ENCODE data around the gene LRFN2.
A peak's percentile ranks its signal among the peaks of the same experiment; 100 is the strongest.

The LRFN2 gene

GRCh38 chr6:40630051-40630450 lies 42.9 kb upstream of the LRFN2 start:
- no CpG with 5 or more reads among the region's 6 CpGs for WGBS, 2 donors (ENCODE audit: extremely low coverage in 2 of 2, insufficient read length in 2 of 2, insufficient replicate concordance in 1 of 2)
- H3K27ac ChIP-seq (replicated peaks; ENCODE audit: low read length) = no peak overlapping the region
- H2BK5ac ChIP-seq (ENCODE audit: low read length) = no peak overlapping the region

GRCh38 chr6:40629463-40629862 lies 42.3 kb upstream of the LRFN2 start:
- no peak overlapping the region for H2BK12ac ChIP-seq (ENCODE audit: low read length)
- no CpG with 5 or more reads among the region's 6 CpGs for WGBS, 2 donors (ENCODE audit: extremely low coverage in 2 of 2, insufficient read length in 2 of 2, insufficient replicate concordance in 1 of 2)
- no peak overlapping the region for H3K27ac ChIP-seq (replicated peaks; ENCODE audit: low read length)

More at GRCh38 chr6:40630051-40630450, 42.9 kb upstream of the LRFN2 start:
- Histone ChIP-seq H3K4me2 (ENCODE audit: insufficient read depth, low read length, poor library complexity, severe bottlenecking) (no peak overlapping the region), H3K9ac (ENCODE audit: low read depth, low read length, poor library complexity) (peak overlapping the region; percentile 15), H4K91ac (ENCODE audit: low read depth, low read length, poor library complexity) (peak overlapping the region; percentile 13), H4K8ac (ENCODE audit: low read depth, low read length) (no peak overlapping the region), H3K27me3 (ENCODE audit: control insufficient read depth in 3 of 3, insufficient read depth in 3 of 3, low read depth in 1 of 3, low read length in 3 of 3) (no peaks in the 10 kb centered on the region), H3K79me1 (ENCODE audit: low read depth, low read length) (no peaks in the 10 kb centered on the region), H3K4ac (ENCODE audit: low read length) (no peak overlapping the region), H3K4me3 (ENCODE audit: low read length in 2 of 2) (no peak overlapping the region), H3K4me1 (ENCODE audit: control insufficient read depth in 2 of 2, insufficient read depth in 1 of 2, low read depth in 1 of 2, low read length in 2 of 2) (peaks cover 0 to 7% of the 10 kb centered on the region in 2 donors), H3K18ac (ENCODE audit: low read length) (peak overlapping the region; percentile 63), H2BK120ac (ENCODE audit: low read depth, low read length) (no peak overlapping the region), H2BK12ac (ENCODE audit: low read length) (no peak overlapping the region), H2AK5ac (ENCODE audit: low read depth, low read length) (no peak overlapping the region), H3K14ac (ENCODE audit: low read length) (peak overlapping the region; percentile 42), H3K36me3 (replicated peaks in 1 of 2; ENCODE audit: control insufficient read depth in 2 of 2, insufficient read depth in 2 of 2, low read length in 2 of 2) (no peaks in the 10 kb centered on the region), H2BK15ac (ENCODE audit: low read length) (no peak overlapping the region), H3K9me3 (replicated peaks in 1 of 2; ENCODE audit: control insufficient read depth in 2 of 2, insufficient read depth in 1 of 2, low read depth in 1 of 2, low read length in 2 of 2) (peaks cover 0 to 2% of the 10 kb centered on the region in 2 donors), H3K23ac (ENCODE audit: low read depth, low read length, poor library complexity) (no peak overlapping the region), H2AFZ (ENCODE audit: low read length) (no peak overlapping the region)
- no peak for DNase-seq (ENCODE audit: low spot score)

GRCh38 chr6:40627316-40627715 lies 40.2 kb upstream of the LRFN2 start:
- H3K4me2 ChIP-seq (ENCODE audit: insufficient read depth, low read length, poor library complexity, severe bottlenecking) = no peak overlapping the region
- H3K27me3 ChIP-seq (ENCODE audit: control insufficient read depth in 3 of 3, insufficient read depth in 3 of 3, low read depth in 1 of 3, low read length in 3 of 3) = no peaks in the 10 kb centered on the region
- DNase-seq (ENCODE audit: low spot score) = no peak
- no peak overlapping the region for H4K8ac ChIP-seq (ENCODE audit: low read depth, low read length)
- H3K27ac ChIP-seq (replicated peaks; ENCODE audit: low read length) = no peak overlapping the region
- no peak overlapping the region for H2BK15ac ChIP-seq (ENCODE audit: low read length)
- no peak overlapping the region for H3K23ac ChIP-seq (ENCODE audit: low read depth, low read length, poor library complexity)
- no peak overlapping the region for H3K4ac ChIP-seq (ENCODE audit: low read length)
- no peak overlapping the region for H3K18ac ChIP-seq (ENCODE audit: low read length)
- no peak overlapping the region for H3K4me3 ChIP-seq (ENCODE audit: low read length in 2 of 2)
- H3K36me3 ChIP-seq (replicated peaks in 1 of 2; ENCODE audit: control insufficient read depth in 2 of 2, insufficient read depth in 2 of 2, low read length in 2 of 2) = no peaks in the 10 kb centered on the region
- no peak overlapping the region for H2BK5ac ChIP-seq (ENCODE audit: low read length)
- no peak overlapping the region for H4K91ac ChIP-seq (ENCODE audit: low read depth, low read length, poor library complexity)
- H3K9me3 ChIP-seq (replicated peaks in 1 of 2; ENCODE audit: control insufficient read depth in 2 of 2, insufficient read depth in 1 of 2, low read depth in 1 of 2, low read length in 2 of 2) = peaks cover 0 to 2% of the 10 kb centered on the region in 2 donors
- H2BK12ac ChIP-seq (ENCODE audit: low read length) = no peak overlapping the region
- no peak overlapping the region for H2BK120ac ChIP-seq (ENCODE audit: low read depth, low read length)
- H3K9ac ChIP-seq (ENCODE audit: low read depth, low read length, poor library complexity) = no peak overlapping the region
- no peak overlapping the region for H3K14ac ChIP-seq (ENCODE audit: low read length)
- H3K4me1 ChIP-seq (ENCODE audit: control insufficient read depth in 2 of 2, insufficient read depth in 1 of 2, low read depth in 1 of 2, low read length in 2 of 2) = peaks cover 0 to 7% of the 10 kb centered on the region in 2 donors
- no CpG with 5 or more reads among the region's 3 CpGs for WGBS, 2 donors (ENCODE audit: extremely low coverage in 2 of 2, insufficient read length in 2 of 2, insufficient replicate concordance in 1 of 2)
- H2AK5ac ChIP-seq (ENCODE audit: low read depth, low read length) = no peak overlapping the region
- H2AFZ ChIP-seq (ENCODE audit: low read length) = no peak overlapping the region
- H3K79me1 ChIP-seq (ENCODE audit: low read depth, low read length) = no peaks in the 10 kb centered on the region

More at GRCh38 chr6:40629463-40629862, 42.3 kb upstream of the LRFN2 start:
- Histone ChIP-seq H3K4me1 (ENCODE audit: control insufficient read depth in 2 of 2, insufficient read depth in 1 of 2, low read depth in 1 of 2, low read length in 2 of 2) (peaks cover 0 to 7% of the 10 kb centered on the region in 2 donors), H3K9ac (ENCODE audit: low read depth, low read length, poor library complexity) (no peak overlapping the region), H2BK120ac (ENCODE audit: low read depth, low read length) (no peak overlapping the region), H3K4ac (ENCODE audit: low read length) (no peak overlapping the region), H3K36me3 (replicated peaks in 1 of 2; ENCODE audit: control insufficient read depth in 2 of 2, insufficient read depth in 2 of 2, low read length in 2 of 2) (no peaks in the 10 kb centered on the region), H3K23ac (ENCODE audit: low read depth, low read length, poor library complexity) (no peak overlapping the region), H3K27me3 (ENCODE audit: control insufficient read depth in 3 of 3, insufficient read depth in 3 of 3, low read depth in 1 of 3, low read length in 3 of 3) (no peaks in the 10 kb centered on the region), H3K18ac (ENCODE audit: low read length) (no peak overlapping the region), H2BK15ac (ENCODE audit: low read length) (no peak overlapping the region), H2AFZ (ENCODE audit: low read length) (no peak overlapping the region), H2BK5ac (ENCODE audit: low read length) (no peak overlapping the region), H3K4me3 (ENCODE audit: low read length in 2 of 2) (no peak overlapping the region), H4K8ac (ENCODE audit: low read depth, low read length) (no peak overlapping the region), H3K9me3 (replicated peaks in 1 of 2; ENCODE audit: control insufficient read depth in 2 of 2, insufficient read depth in 1 of 2, low read depth in 1 of 2, low read length in 2 of 2) (peaks cover 0 to 2% of the 10 kb centered on the region in 2 donors), H4K91ac (ENCODE audit: low read depth, low read length, poor library complexity) (no peak overlapping the region), H3K4me2 (ENCODE audit: insufficient read depth, low read length, poor library complexity, severe bottlenecking) (no peak overlapping the region), H2AK5ac (ENCODE audit: low read depth, low read length) (no peak overlapping the region), H3K14ac (ENCODE audit: low read length) (no peak overlapping the region), H3K79me1 (ENCODE audit: low read depth, low read length) (no peaks in the 10 kb centered on the region)
- no peak for DNase-seq (ENCODE audit: low spot score)

GRCh38 chr6:40626886-40627285 lies 39.7 kb upstream of the LRFN2 start:
- H3K4me1 ChIP-seq (ENCODE audit: control insufficient read depth in 2 of 2, insufficient read depth in 1 of 2, low read depth in 1 of 2, low read length in 2 of 2) = peaks cover 0 to 5% of the 10 kb centered on the region in 2 donors
- no CpG with 5 or more reads among the region's 4 CpGs for WGBS, 2 donors (ENCODE audit: extremely low coverage in 2 of 2, insufficient read length in 2 of 2, insufficient replicate concordance in 1 of 2)
- H3K27ac ChIP-seq (replicated peaks; ENCODE audit: low read length) = no peak overlapping the region

More at GRCh38 chr6:40626886-40627285, 39.7 kb upstream of the LRFN2 start:
- Histone ChIP-seq H3K36me3 (replicated peaks in 1 of 2; ENCODE audit: control insufficient read depth in 2 of 2, insufficient read depth in 2 of 2, low read length in 2 of 2) (no peaks in the 10 kb centered on the region), H3K9ac (ENCODE audit: low read depth, low read length, poor library complexity) (no peak overlapping the region), H4K91ac (ENCODE audit: low read depth, low read length, poor library complexity) (no peak overlapping the region), H3K9me3 (replicated peaks in 1 of 2; ENCODE audit: control insufficient read depth in 2 of 2, insufficient read depth in 1 of 2, low read depth in 1 of 2, low read length in 2 of 2) (peaks cover 0 to 2% of the 10 kb centered on the region in 2 donors), H2AFZ (ENCODE audit: low read length) (no peak overlapping the region), H4K8ac (ENCODE audit: low read depth, low read length) (no peak overlapping the region), H3K14ac (ENCODE audit: low read length) (no peak overlapping the region), H2BK5ac (ENCODE audit: low read length) (no peak overlapping the region), H3K4me2 (ENCODE audit: insufficient read depth, low read length, poor library complexity, severe bottlenecking) (no peak overlapping the region), H3K23ac (ENCODE audit: low read depth, low read length, poor library complexity) (no peak overlapping the region), H3K4me3 (ENCODE audit: low read length in 2 of 2) (no peak overlapping the region), H2BK15ac (ENCODE audit: low read length) (no peak overlapping the region), H2AK5ac (ENCODE audit: low read depth, low read length) (no peak overlapping the region), H3K18ac (ENCODE audit: low read length) (no peak overlapping the region), H3K4ac (ENCODE audit: low read length) (no peak overlapping the region), H2BK12ac (ENCODE audit: low read length) (no peak overlapping the region), H3K27me3 (ENCODE audit: control insufficient read depth in 3 of 3, insufficient read depth in 3 of 3, low read depth in 1 of 3, low read length in 3 of 3) (no peaks in the 10 kb centered on the region), H2BK120ac (ENCODE audit: low read depth, low read length) (no peak overlapping the region), H3K79me1 (ENCODE audit: low read depth, low read length) (no peaks in the 10 kb centered on the region)
- DNase-seq (ENCODE audit: low spot score) = no peak
